GM06990 (cell line): ENCODE data around the gene JTB.
"Not testable (repeated sequence)": the region's sequence is repeated elsewhere in the genome, so short reads cannot be mapped to it uniquely, and the experiment has no call there.

Experiments
- DNase-seq: peaks from one replicate; pipeline ENCODE4 v3.0.0-alpha.2; 2011; ENCODE audit not compliant: insufficient read length; ENCODE audit errors: extremely low read depth
- H3K27me3 ChIP-seq: replicated peaks from 2 replicates; pipeline ENCODE4 v1.6.0; 2011; ENCODE audit warnings: low read length; ENCODE audit not compliant: control insufficient read depth, insufficient read depth
- H3K36me3 ChIP-seq: 2 replicates; pipeline ENCODE4 v1.5.1; 2011; ENCODE audit warnings: low read length; ENCODE audit not compliant: control insufficient read depth, insufficient read depth
- H3K4me3 ChIP-seq: replicated peaks from 2 replicates; pipeline ENCODE4 v1.5.1; 2011; ENCODE audit warnings: low read depth, mild to moderate bottlenecking, control low read depth, low read length
- TF ChIP-seq, protein P1 (sequence below): IDR thresholded peaks from 2 replicates; pipeline ENCODE4 v1.5.1; 2011; ENCODE audit warnings: low read length, control low read depth, mild to moderate bottlenecking, inconsistent platforms; ENCODE audit not compliant: insufficient read depth, poor library complexity, severe bottlenecking

Gene JTB

DNA sequence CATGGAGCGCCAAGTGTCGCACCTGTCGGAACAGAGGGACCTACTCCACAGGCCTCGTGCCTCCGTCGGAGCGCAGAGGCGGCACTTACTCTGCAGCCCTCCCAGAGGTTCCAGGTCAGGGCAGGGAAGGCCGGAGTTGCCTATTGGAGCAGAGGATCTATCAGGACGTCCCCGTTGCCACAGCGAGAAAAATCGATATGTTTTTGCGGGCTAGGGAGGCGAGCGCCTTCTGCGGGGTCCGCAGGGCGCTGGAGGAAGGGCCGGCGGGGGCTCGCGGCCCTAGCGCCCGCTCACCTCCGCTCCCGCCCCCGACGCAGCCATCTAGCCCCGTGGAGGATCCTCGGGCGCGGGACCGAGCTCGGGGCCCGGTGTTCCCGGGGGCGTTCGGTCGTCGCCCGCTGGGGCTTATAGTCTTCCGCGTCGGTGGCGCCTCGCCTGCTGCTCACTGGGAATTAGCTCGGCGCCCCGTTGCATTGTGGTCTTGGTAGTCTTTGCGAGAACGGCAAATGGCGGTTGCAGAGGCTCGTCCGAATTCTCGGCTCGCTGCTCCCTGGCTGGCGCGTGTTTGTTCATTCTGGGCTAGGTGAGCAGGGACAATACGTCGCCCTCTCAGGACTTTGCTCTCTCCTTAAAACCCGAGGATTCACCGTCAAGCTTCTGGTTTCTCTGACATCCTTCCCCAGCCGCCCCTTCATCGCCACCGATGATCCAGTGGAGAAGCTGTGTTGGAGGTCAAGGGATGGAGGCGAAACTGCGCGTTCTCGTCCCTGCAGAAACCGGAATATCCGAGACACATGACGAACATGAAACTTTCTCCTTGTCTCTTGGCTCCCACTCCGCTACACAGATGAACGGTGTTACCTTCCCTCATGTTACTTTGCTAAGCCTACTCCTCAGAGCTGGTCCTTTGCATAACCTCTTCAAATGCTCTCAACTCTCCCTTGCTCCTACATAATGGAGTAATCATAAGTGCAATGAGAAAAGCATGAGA is at the start of gene JTB:
Gene JTB (minus strand): TSS at position 425 of the 991 bp plus-strand sequence. CDS start 422 bp downstream, at position 3.
- Histone ChIP-seq H3K27me3 (no peaks in the 10 kb centered on the region), H3K36me3 (peaks cover 22% of the 10 kb centered on the region), H3K4me3 (peak within 1 kb of the TSS; percentile 97)
- peak; percentile 73 for DNase-seq
- TF ChIP-seq, protein P1, sequence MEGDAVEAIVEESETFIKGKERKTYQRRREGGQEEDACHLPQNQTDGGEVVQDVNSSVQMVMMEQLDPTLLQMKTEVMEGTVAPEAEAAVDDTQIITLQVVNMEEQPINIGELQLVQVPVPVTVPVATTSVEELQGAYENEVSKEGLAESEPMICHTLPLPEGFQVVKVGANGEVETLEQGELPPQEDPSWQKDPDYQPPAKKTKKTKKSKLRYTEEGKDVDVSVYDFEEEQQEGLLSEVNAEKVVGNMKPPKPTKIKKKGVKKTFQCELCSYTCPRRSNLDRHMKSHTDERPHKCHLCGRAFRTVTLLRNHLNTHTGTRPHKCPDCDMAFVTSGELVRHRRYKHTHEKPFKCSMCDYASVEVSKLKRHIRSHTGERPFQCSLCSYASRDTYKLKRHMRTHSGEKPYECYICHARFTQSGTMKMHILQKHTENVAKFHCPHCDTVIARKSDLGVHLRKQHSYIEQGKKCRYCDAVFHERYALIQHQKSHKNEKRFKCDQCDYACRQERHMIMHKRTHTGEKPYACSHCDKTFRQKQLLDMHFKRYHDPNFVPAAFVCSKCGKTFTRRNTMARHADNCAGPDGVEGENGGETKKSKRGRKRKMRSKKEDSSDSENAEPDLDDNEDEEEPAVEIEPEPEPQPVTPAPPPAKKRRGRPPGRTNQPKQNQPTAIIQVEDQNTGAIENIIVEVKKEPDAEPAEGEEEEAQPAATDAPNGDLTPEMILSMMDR: no peak

DNA sequence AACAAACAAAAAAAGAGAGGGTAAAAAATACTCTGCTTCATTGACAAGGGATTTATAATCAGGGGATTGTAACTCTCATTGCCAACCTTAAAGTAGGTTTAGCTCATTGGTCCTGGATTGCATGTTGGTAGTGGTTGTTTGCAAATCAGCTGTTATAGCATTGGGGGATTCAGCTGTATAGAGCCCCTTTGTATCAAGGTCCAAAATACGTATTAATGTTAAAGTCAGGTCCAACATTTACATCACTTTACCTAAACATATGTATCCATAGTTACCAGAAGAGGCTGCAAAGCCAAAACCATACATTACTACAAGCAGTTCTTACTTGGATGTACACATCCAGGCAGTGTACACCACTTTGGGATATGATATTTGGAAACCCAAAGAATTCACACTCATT is 42.5 kb upstream of the JTB start:
- no peak for DNase-seq
- no peak overlapping the region for H3K4me3 ChIP-seq
- no peaks in the 10 kb centered on the region for H3K36me3 ChIP-seq
- no peaks in the 10 kb centered on the region for H3K27me3 ChIP-seq
- TF ChIP-seq, protein P1: no peak

- DNase-seq: no peak
Observed at GRCh38 chr1:154019269-154019668, 41.8 kb upstream of the JTB start.

GRCh38 chr1:154014154-154014907 is 36.9 kb upstream of the JTB start:
- no peak overlapping the region for H3K4me3 ChIP-seq
- no peak for DNase-seq
- TF ChIP-seq, protein P1: no peak
- no peaks in the 10 kb centered on the region for H3K27me3 ChIP-seq
- H3K36me3 ChIP-seq: no peaks in the 10 kb centered on the region

More at GRCh38 chr1:154019269-154019668, 41.8 kb upstream of the JTB start:
- Histone ChIP-seq H3K36me3 (no peaks in the 10 kb centered on the region), H3K4me3 (no peak overlapping the region), H3K27me3 (no peaks in the 10 kb centered on the region)
- TF ChIP-seq, protein P1: no peak

- not testable (repeated sequence) for H3K36me3 ChIP-seq, H3K27me3 ChIP-seq, DNase-seq, H3K4me3 ChIP-seq
Observed at GRCh38 chr1:154012543-154012942, 35.1 kb upstream of the JTB start.

DNA sequence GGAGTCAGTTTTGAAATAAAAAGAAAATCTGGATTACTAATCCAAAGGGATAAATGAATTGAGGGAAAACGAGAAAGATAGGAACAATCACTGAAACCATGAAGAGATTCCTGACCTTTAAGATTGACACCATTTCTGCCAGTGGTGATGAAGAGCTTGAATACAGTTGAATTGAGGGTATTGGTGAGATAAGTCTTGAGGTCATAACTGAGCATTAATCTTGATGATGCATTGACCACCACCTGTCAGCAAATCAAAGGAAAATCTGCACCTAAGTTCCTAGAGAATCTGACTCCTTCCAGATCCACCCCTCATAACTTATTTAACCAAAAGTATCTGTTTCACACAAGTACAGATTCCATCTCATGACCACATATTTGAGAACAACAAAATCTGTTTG is 34.7 kb upstream of the JTB start:
- Histone ChIP-seq H3K36me3 (no peaks in the 10 kb centered on the region), H3K4me3 (no peak overlapping the region), H3K27me3 (no peaks in the 10 kb centered on the region)
- TF ChIP-seq, protein P1: no peak
- DNase-seq: no peak
